ENCODE data around the gene SLC4A7. TPM values are rescaled to one million over a fixed set of nuclear protein-coding genes. Genes with fewer than 3 reads are reported as not detected.

The SLC4A7 gene
- total and polyA plus RNA-seq, 2 experiments from 2014 or later: 25.5 to 73.4 TPM

DNA sequence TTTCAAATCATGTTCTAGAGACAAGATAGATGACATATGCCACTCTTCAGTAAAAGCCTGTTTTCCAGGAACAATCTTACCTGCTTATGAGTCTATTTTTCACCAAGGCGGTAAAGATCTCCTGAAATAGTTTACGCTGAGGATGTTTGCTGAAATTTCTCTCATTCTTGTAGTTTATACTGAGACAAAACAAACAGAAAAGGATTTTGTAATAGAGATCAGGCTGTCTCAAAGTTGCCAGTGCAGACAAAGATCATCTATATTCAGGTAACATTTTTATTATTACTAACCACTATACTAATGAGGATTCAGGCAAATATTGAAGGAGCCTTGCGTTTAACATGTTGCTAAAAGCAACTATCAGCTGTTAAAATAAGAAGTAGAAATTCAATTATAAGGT is 140.0 kb downstream of the SLC4A7 start:
- in situ Hi-C loops (cut with MboI): no loop called here
- H3K9me2 ChIP-seq (ENCODE audit: insufficient read depth): no peaks in the 10 kb centered on the region
- H3K36me3 ChIP-seq (ENCODE audit: low read depth): peaks cover 39% of the 10 kb centered on the region; the same call in 1 of the 2 replicates
- H3K27ac ChIP-seq: no peak overlapping the region
- no peaks in the 10 kb centered on the region for H3K9me3 ChIP-seq (ENCODE audit: low read depth)
- no peaks in the 10 kb centered on the region for H3K79me2 ChIP-seq (ENCODE audit: insufficient read depth)
- H3K4me1 ChIP-seq (ENCODE audit: insufficient read depth): peaks cover 6% of the 10 kb centered on the region; the same call in 1 of the 2 replicates
- no peak overlapping the region for H3K4me2 ChIP-seq (ENCODE audit: unreplicated experiment)
- TF ChIP-seq EZH2 (IDR thresholded peaks at IDR 0.05; ENCODE audit: insufficient read depth, poor library complexity, severe bottlenecking) (no peak), EZH2phosphoT487 (IDR thresholded peaks at IDR 0.05; ENCODE audit: insufficient read depth, low read depth) (no peak)
- no peaks in the 10 kb centered on the region for H3K27me3 ChIP-seq (replicated peaks; ENCODE audit: insufficient read depth)
- no peak overlapping the region for H2AFZ ChIP-seq
- DNase-seq: no peak
- H4K20me1 ChIP-seq (ENCODE audit: insufficient read depth): no peaks in the 10 kb centered on the region
- 0 out of 2 replicates have a peak, but pooled peaks cover 12% of the 10 kb centered on the region for H3F3A ChIP-seq (ENCODE audit: insufficient read depth)
- H3K9ac ChIP-seq: no peak overlapping the region
- 95 to 96% methylated on average over 3 of the region's 3 CpGs for WGBS, 2 experiments (ENCODE audit: low coverage in 1 of 2, low lambda C conversion rate in 2 of 2, missing lambda C conversion rate in 2 of 2)
- H3K4me3 ChIP-seq: no peak overlapping the region

GRCh38 chr3:27342267-27342666 is 141.9 kb downstream of the SLC4A7 start:
- H3K27ac ChIP-seq: no peak overlapping the region
- H3K9me2 ChIP-seq (ENCODE audit: insufficient read depth): no peaks in the 10 kb centered on the region
- H3K36me3 ChIP-seq (ENCODE audit: low read depth): peaks cover 39% of the 10 kb centered on the region; the same call in 1 of the 2 replicates
- no peaks in the 10 kb centered on the region for H3K9me3 ChIP-seq (ENCODE audit: low read depth)
- WGBS, 2 experiments (ENCODE audit: low coverage in 1 of 2, low lambda C conversion rate in 2 of 2, missing lambda C conversion rate in 2 of 2): 16 to 22% methylated on average over 1 of the region's 1 CpG
- H3K79me2 ChIP-seq (ENCODE audit: insufficient read depth): no peaks in the 10 kb centered on the region
- H2AFZ ChIP-seq: no peak overlapping the region
- no peak overlapping the region for H3K4me2 ChIP-seq (ENCODE audit: unreplicated experiment)
- H3K27me3 ChIP-seq (replicated peaks; ENCODE audit: insufficient read depth): no peaks in the 10 kb centered on the region
- 0 out of 2 replicates have a peak, but pooled peaks cover 12% of the 10 kb centered on the region for H3F3A ChIP-seq (ENCODE audit: insufficient read depth)
- no peak for TF ChIP-seq EZH2phosphoT487 (IDR thresholded peaks at IDR 0.05; ENCODE audit: insufficient read depth, low read depth)
- TF ChIP-seq EZH2 (IDR thresholded peaks at IDR 0.05; ENCODE audit: insufficient read depth, poor library complexity, severe bottlenecking): no peak
- H3K4me3 ChIP-seq: no peak overlapping the region
- in situ Hi-C loops (cut with MboI): no loop called here
- DNase-seq: no peak
- H3K9ac ChIP-seq: no peak overlapping the region
- no peaks in the 10 kb centered on the region for H4K20me1 ChIP-seq (ENCODE audit: insufficient read depth)
- H3K4me1 ChIP-seq (ENCODE audit: insufficient read depth): peaks cover 6% of the 10 kb centered on the region; the same call in 1 of the 2 replicates

- no peak for DNase-seq
Observed at GRCh38 chr3:27340534-27340933, 143.7 kb downstream of the SLC4A7 start.

DNA sequence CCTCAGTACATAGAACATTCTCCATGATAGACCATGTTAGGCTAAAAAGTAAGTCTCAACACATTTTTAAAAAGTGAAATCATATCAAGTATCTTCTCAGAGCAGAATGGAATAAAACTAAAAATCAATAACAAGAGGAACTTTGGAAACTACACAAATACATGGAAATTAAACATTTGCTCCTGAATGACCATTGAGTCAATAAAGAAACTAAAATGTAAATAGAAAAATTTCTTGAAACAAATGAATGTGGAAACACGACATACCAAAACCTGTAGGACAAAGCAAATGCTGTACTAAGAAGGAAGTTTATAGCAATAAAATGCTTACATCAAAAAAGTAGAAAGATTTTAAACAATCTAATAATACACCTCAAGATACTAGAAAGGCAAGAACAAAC is 148.6 kb downstream of the SLC4A7 start:
- no peak overlapping the region for H3K27ac ChIP-seq
- no peaks in the 10 kb centered on the region for H4K20me1 ChIP-seq (ENCODE audit: insufficient read depth)
- H3K9ac ChIP-seq: no peak overlapping the region
- in situ Hi-C loops (cut with MboI): no loop called here
- no peaks in the 10 kb centered on the region for H3K9me2 ChIP-seq (ENCODE audit: insufficient read depth)
- no peak overlapping the region for H2AFZ ChIP-seq
- H3K79me2 ChIP-seq (ENCODE audit: insufficient read depth): no peaks in the 10 kb centered on the region
- H3F3A ChIP-seq (ENCODE audit: insufficient read depth): peaks cover 11% of the 10 kb centered on the region; the same call in 1 of the 2 replicates
- H3K4me3 ChIP-seq: no peak overlapping the region
- TF ChIP-seq EZH2 (IDR thresholded peaks at IDR 0.05; ENCODE audit: insufficient read depth, poor library complexity, severe bottlenecking): no peak
- TF ChIP-seq EZH2phosphoT487 (IDR thresholded peaks at IDR 0.05; ENCODE audit: insufficient read depth, low read depth): no peak
- DNase-seq: no peak
- 94 to 95% methylated on average over 1 of the region's 1 CpG for WGBS, 2 experiments (ENCODE audit: low coverage in 1 of 2, low lambda C conversion rate in 2 of 2, missing lambda C conversion rate in 2 of 2)
- H3K4me2 ChIP-seq (ENCODE audit: unreplicated experiment): no peak overlapping the region
- peaks cover under 1% of the 10 kb centered on the region; the same call in 1 of the 2 replicates for H3K36me3 ChIP-seq (ENCODE audit: low read depth)
- H3K27me3 ChIP-seq (replicated peaks; ENCODE audit: insufficient read depth): no peaks in the 10 kb centered on the region
- H3K9me3 ChIP-seq (ENCODE audit: low read depth): no peaks in the 10 kb centered on the region
- H3K4me1 ChIP-seq (ENCODE audit: insufficient read depth): no peaks in the 10 kb centered on the region

More at GRCh38 chr3:27340534-27340933, 143.7 kb downstream of the SLC4A7 start:
- in situ Hi-C loops (cut with MboI): no loop called here
- H3K9me2 ChIP-seq (ENCODE audit: insufficient read depth): no peaks in the 10 kb centered on the region
- peaks cover 6% of the 10 kb centered on the region; the same call in 1 of the 2 replicates for H3K4me1 ChIP-seq (ENCODE audit: insufficient read depth)
- no peak overlapping the region for H3K9ac ChIP-seq
- H3K79me2 ChIP-seq (ENCODE audit: insufficient read depth): no peaks in the 10 kb centered on the region
- H2AFZ ChIP-seq: no peak overlapping the region
- no peak overlapping the region for H3K4me3 ChIP-seq
- WGBS, 2 experiments (ENCODE audit: low coverage in 1 of 2, low lambda C conversion rate in 2 of 2, missing lambda C conversion rate in 2 of 2): 89 to 100% methylated on average over 1 of the region's 1 CpG
- H3K27me3 ChIP-seq (replicated peaks; ENCODE audit: insufficient read depth): no peaks in the 10 kb centered on the region
- no peak overlapping the region for H3K27ac ChIP-seq
- no peaks in the 10 kb centered on the region for H4K20me1 ChIP-seq (ENCODE audit: insufficient read depth)
- H3K4me2 ChIP-seq (ENCODE audit: unreplicated experiment): no peak overlapping the region
- no peaks in the 10 kb centered on the region for H3K9me3 ChIP-seq (ENCODE audit: low read depth)
- H3F3A ChIP-seq (ENCODE audit: insufficient read depth): peaks cover 19% of the 10 kb centered on the region; the same call in 1 of the 2 replicates
- H3K36me3 ChIP-seq (ENCODE audit: low read depth): peaks cover 33% of the 10 kb centered on the region; the same call in 1 of the 2 replicates
- no peak for TF ChIP-seq EZH2phosphoT487 (IDR thresholded peaks at IDR 0.05; ENCODE audit: insufficient read depth, low read depth)
- TF ChIP-seq EZH2 (IDR thresholded peaks at IDR 0.05; ENCODE audit: insufficient read depth, poor library complexity, severe bottlenecking): no peak
